Stomach smooth muscle (tissue), 2 donors: ENCODE data around the gene ARF1.

ENCODE experiments used
- H3K27ac ChIP-seq: one replicate; pipeline ENCODE4 v1.7.0; 2013; ENCODE audit warnings: mild to moderate bottlenecking, low read length, inconsistent platforms
- H3K27me3 ChIP-seq, 2 donors: one replicate each; pipeline ENCODE4 v1.7.0; 2013; ENCODE audit warnings: low read length in 2 of 2; ENCODE audit not compliant: insufficient read depth in 2 of 2, control insufficient read depth in 1 of 2
- H3K36me3 ChIP-seq, 2 donors: one replicate each; pipeline ENCODE4 v1.7.0; 2013; ENCODE audit warnings: low read length in 2 of 2; ENCODE audit not compliant: control insufficient read depth in 2 of 2, insufficient read depth in 2 of 2
- H3K4me1 ChIP-seq: one replicate; pipeline ENCODE4 v1.7.0; 2013; ENCODE audit warnings: low read length; ENCODE audit not compliant: control insufficient read depth, insufficient read depth
- H3K4me3 ChIP-seq, 2 donors: one replicate each; pipeline ENCODE4 v1.7.0; 2013; ENCODE audit warnings: low read length in 2 of 2
- H3K9ac ChIP-seq, 2 donors: one replicate each; pipeline ENCODE4 v1.7.0; 2013; ENCODE audit warnings: low read length in 2 of 2, mild to moderate bottlenecking in 1 of 2
- H3K9me3 ChIP-seq, 2 donors: one replicate each; pipeline ENCODE4 v1.7.0; 2013; ENCODE audit warnings: low read length in 2 of 2; ENCODE audit not compliant: control insufficient read depth in 2 of 2
- donor health status: healthy.
- donor health status: Pancreatic carcinoma.

ARF1 gene

DNA sequence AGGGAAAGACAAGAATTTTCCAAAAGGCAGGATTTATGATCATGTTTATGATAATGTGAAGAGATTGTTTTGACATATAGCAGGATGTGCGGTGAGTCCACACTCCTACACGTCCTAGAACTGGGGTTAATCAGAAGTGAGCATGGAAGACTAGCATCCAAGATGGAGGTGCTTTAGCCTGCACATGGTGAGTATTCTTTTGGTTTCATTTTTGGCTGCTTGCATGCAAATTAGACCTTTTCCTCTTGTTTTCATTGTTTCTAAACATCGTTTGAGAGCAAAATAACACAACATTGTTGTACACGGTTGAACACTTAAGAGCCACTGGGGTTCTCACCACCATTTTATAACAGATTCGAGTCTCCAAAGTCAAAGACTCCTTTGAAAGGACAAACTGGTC is 42.7 kb downstream of the ARF1 start:
- Histone ChIP-seq H3K27me3 (peaks cover 2 to 4% of the 10 kb centered on the region in 2 donors), H3K9ac (no peak overlapping the region), H3K9me3 (no peaks in the 10 kb centered on the region), H3K36me3 (no peaks in the 10 kb centered on the region), H3K4me1 (no peaks in the 10 kb centered on the region), H3K4me3 (no peak overlapping the region), H3K27ac (no peak overlapping the region)

DNA sequence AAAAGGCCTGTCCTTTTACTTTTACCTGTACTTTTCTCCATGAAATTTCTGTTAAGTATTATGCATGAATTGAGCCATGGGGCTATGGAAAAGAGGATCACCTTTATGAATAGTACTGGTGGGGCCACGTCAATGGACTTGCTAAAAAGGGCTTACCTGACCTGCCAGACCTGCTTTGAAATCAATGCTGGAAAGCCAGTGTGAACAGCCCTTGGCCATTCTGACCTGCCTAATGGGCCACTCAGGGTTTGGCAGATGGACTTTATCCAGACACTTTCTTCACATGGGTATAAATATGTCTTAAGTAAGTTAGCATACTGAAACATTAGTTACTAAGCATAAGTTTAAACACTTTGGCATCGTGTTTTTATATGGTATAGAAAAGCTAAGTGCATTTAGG is 49.3 kb downstream of the ARF1 start:
- Histone ChIP-seq H3K27ac (no peak overlapping the region), H3K4me1 (no peaks in the 10 kb centered on the region), H3K27me3 (peaks cover 4 to 5% of the 10 kb centered on the region in 2 donors), H3K9ac (no peak overlapping the region), H3K36me3 (no peaks in the 10 kb centered on the region), H3K9me3 (no peaks in the 10 kb centered on the region), H3K4me3 (no peak overlapping the region)

DNA sequence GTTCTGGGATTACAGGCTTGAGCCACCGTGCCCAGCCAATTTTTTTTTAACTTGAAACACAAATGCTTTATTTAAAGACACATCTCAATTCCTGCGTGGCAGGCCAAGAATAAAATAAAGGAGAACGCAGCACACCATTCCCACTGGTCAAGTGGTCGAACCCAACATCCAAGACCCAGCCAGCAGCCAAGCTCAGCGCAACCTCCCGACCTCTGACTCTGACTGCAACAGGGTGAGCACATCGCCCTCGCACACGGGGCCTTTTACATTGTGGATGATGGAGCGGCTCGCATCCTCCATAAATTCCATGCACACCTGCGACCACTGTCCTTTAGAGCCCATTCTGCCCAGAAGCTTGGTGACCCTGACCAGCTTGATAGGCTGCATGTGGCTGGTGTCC is 52.1 kb downstream of the ARF1 start:
- Histone ChIP-seq H3K27me3 (peaks cover 0 to 3% of the 10 kb centered on the region in 2 donors), H3K27ac (no peak overlapping the region), H3K36me3 (no peaks in the 10 kb centered on the region), H3K4me3 (no peak overlapping the region), H3K9me3 (no peaks in the 10 kb centered on the region), H3K9ac (no peak overlapping the region), H3K4me1 (no peaks in the 10 kb centered on the region)

DNA sequence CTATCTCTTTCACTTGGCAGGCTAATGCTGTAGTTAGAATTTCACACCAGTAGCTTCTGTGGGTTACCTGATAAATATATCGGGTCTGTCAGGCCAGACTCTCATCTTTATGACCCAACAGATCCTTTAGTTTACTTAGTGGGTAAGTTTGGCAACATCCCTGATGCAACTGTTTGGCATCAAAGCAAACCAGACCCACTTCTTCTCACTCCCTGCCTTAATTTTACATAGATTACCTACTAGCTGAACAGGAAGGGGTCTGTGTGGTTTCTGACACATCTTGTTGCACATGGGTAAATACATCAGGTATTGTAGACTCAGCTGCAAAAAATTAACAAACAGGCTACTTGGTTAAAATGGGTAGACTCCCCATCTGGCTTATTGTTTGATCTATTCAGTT is 54.4 kb downstream of the ARF1 start:
- Histone ChIP-seq H3K4me3 (no peak overlapping the region), H3K27ac (no peak overlapping the region), H3K27me3 (peaks cover 0 to 2% of the 10 kb centered on the region in 2 donors)

DNA sequence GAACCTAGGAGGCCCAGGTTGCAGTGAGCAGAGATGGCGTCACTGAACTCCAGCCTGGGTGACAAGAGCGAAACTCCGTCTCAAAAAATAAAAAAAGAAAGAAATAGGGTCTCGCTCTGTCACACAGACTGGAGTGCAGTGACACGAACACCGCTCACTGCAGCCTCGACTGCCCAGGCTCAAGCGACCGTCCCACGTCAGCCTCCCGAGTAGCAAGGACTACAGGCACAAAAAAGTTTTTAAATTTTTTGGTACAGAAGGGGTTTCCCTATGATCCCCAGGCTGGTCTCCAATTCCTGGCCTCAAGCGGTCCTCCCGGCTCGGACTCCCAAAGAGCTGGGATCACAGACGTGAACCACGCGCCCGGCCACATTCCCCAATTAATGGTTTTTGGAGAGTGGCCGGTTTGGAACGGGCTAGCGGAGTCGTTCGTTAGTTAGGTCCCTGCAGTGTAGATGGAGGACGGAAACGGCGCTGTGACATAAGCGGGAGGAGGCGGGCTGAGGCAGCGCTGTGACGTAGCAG is 57.0 kb downstream of the ARF1 start:
- H3K4me1 ChIP-seq: peaks cover 36% of the 10 kb centered on the region
- peaks cover 0 to 2% of the 10 kb centered on the region in 2 donors for H3K36me3 ChIP-seq
- H3K9ac ChIP-seq: peak overlapping the region; percentile 76 to 84
- peaks cover 0 to 2% of the 10 kb centered on the region in 2 donors for H3K27me3 ChIP-seq
- H3K4me3 ChIP-seq: peak overlapping the region; percentile 76 to 95
- H3K27ac ChIP-seq: peak overlapping the region; percentile 93
- no peaks in the 10 kb centered on the region for H3K9me3 ChIP-seq

More for the DNA sequence above, 54.4 kb downstream of the ARF1 start:
- peaks cover 0 to 1% of the 10 kb centered on the region in 2 donors for H3K36me3 ChIP-seq
- H3K9me3 ChIP-seq: no peaks in the 10 kb centered on the region
- H3K9ac ChIP-seq: no peak overlapping the region
- peaks cover 16% of the 10 kb centered on the region for H3K4me1 ChIP-seq

DNA sequence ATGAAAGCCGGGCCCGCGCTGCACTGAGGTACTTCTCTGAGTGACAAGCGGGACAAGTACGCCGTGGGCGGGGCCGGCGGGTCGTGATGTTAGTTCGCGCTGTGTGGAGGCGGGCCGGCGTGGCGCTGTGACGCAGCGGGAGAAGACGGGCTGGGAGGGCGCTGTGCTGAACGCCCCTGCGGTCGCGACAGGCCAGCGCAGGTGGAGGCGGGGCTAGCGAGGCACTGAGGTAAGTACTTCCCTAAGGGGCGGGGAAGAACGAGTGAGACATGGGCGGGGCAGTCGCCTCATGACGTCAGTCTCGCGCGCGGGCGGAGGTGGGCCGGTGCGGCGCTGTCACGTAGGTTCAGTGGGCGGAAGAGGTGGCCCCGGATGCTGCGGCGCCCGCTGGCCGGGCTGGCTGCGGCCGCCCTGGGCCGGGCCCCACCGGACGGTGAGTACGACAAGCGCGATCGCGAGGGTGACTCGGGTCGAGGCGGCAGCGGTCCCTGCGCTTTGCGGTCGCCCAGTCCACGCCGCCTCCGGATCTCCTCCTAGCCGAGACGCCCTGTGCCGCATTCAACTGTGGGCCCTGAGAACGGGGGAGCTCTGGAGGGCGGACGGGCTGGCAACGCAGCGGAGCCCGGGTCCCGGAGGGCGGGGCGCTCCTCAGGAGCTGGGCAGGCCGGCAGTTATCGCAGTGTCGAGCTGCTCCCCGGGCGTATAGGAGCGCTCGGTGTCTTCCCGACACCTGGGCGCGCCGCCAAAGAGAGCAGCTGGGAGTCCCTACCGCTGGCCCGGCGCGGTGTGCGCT is 57.6 kb downstream of the ARF1 start, which contains the start of gene GUK1:
Gene GUK1 (plus strand): TSS at position 349 of the 793 bp plus-strand sequence. CDS start 24 bp downstream, at position 373.
- peaks cover 0 to 2% of the 10 kb centered on the region in 2 donors for H3K27me3 ChIP-seq
- H3K4me3 ChIP-seq: peak within 1 kb of the TSS; percentile 76 to 95
- peaks cover 0 to 2% of the 10 kb centered on the region in 2 donors for H3K36me3 ChIP-seq
- H3K9me3 ChIP-seq: no peaks in the 10 kb centered on the region
- peaks cover 36% of the 10 kb centered on the region for H3K4me1 ChIP-seq
- peak within 1 kb of the TSS; percentile 84 to 93 for H3K9ac ChIP-seq
- peak within 1 kb of the TSS; percentile 93 for H3K27ac ChIP-seq

DNA sequence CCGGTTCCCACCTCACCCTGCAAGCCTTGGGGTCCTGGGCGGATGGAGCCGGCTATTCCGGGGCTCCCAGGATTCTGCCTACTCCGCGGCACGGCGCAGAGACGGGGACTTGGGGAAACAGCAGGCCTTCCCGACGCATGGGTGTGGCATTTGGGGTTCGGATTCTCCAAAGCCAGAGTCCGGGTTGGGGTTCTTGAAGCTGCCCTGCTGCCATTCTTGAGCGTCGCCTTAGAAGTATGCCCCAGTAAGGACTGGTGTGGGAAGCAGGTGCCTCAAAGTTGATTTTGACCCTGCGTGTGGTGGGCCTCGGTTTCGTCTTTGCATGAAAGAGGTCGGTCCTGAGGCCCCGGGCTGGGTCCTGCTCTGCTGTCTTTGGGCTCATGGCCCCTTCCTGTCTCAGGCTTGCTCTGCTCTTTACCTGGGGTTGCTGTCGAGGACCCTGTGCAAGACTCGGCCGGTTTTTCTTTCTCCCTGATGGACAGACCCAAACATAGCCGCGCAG is 58.3 kb downstream of the ARF1 start:
- Histone ChIP-seq H3K9me3 (no peaks in the 10 kb centered on the region), H3K36me3 (peaks cover 0 to 6% of the 10 kb centered on the region in 2 donors), H3K27me3 (no peaks in the 10 kb centered on the region), H3K4me1 (peaks cover 36% of the 10 kb centered on the region), H3K4me3 (peak overlapping the region; percentile 76 to 95), H3K9ac (peak overlapping the region; percentile 84 to 93), H3K27ac (peak overlapping the region; percentile 93)

DNA sequence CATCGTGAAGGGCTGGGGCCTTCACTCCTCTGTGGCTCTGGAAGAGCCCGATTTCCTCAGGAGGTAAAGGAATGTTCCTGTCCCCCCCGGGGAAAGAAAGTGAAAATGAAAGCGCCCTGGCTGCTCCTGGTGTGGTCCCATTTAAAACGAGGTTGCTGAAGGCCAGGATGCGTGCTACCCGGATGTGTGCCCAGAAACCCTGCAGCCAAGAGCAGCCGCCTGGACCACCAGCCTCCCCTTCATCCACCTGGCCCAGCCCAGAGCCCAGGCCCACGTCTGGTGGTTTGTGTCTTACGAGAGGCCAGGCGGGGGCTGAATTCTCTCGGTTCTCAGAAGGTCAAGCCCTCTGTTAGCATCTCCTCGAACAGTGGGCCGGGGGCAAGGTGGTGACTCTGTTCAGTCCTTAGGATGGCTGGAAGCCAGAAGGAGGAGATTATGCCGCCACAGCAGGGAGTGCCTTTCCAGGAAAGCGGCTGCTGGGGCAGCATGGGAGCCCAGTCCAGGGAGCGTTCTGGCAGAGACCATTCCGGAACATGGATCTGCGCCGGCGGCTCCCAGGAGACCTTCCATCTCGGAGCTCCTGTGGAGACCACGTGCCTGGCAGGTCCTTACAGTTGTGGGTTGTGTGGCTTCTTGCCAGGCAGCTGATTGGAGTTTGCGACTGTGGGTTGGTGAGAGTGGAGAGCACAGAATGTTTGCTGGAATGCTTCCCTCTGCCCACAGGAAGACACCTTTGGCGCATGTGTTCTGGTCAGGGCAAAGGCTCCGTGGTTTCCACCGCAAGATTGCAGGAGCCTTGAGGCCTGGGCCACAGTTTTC is 58.9 kb downstream of the ARF1 start:
- H3K9ac ChIP-seq: peak overlapping the region; percentile 84 to 93
- no peaks in the 10 kb centered on the region for H3K9me3 ChIP-seq
- H3K4me1 ChIP-seq: peaks cover 36% of the 10 kb centered on the region
- H3K36me3 ChIP-seq: peaks cover 0 to 8% of the 10 kb centered on the region in 2 donors
- H3K27me3 ChIP-seq: no peaks in the 10 kb centered on the region
- H3K27ac ChIP-seq: peak overlapping the region; percentile 93
- peak overlapping the region; percentile 76 to 95 for H3K4me3 ChIP-seq

DNA sequence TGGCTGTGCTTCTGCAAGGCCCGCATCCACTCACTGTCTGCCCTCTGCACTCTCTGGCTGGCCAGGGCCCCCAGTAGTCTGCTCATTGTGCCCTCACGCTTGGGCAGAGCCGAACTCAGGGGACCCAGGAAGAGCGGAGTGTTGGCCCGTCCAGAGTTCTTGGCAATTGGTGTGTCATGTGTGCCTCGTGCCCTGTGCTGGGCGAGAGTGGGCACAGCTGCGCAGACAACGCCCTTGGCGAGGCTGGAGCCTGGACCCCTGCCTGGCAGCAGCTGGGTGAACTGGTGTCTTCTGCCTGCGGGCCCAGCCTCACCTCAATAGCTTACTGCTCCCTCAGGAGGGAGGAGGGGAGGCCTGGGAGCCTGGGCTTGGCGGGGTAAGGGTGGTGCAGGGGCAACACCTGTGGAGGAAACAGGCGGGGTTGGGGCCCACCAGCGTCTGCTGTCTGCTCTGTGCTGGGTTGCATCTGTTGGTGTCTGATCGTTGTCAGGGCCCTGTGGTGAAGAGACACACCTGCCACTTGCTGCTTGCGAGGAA is 59.7 kb downstream of the ARF1 start:
- Histone ChIP-seq H3K36me3 (peaks cover 0 to 12% of the 10 kb centered on the region in 2 donors), H3K27me3 (no peaks in the 10 kb centered on the region), H3K9ac (no peak overlapping the region), H3K27ac (peak overlapping the region; percentile 93), H3K4me3 (peak overlapping the region in 1 of 2 donors; percentile 95), H3K4me1 (peaks cover 36% of the 10 kb centered on the region), H3K9me3 (no peaks in the 10 kb centered on the region)

DNA sequence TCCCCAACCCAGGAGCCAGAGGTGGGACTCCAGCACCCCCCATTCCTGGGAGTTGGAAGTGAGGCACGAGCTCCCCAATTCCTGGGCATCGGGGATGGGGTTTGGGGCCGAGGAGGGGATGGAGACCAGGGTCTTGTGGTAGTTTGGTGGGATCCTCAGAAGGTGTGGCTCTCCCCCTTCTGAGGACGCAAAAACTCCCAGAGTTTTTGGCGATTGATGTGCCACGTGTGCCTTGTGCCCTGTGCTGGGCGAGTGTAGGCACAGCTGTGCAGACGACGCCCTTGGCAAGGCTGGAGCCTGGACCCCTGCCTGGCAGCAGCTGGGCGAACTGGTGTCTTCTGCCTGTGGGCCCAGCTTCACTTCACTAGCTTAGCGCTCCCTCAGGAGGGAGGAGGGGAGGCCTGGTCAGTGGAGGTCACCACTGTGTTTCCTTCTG is 60.2 kb downstream of the ARF1 start:
- peaks cover 0 to 14% of the 10 kb centered on the region in 2 donors for H3K36me3 ChIP-seq
- H3K4me3 ChIP-seq: no peak overlapping the region
- H3K9me3 ChIP-seq: no peaks in the 10 kb centered on the region
- H3K27me3 ChIP-seq: no peaks in the 10 kb centered on the region
- H3K27ac ChIP-seq: no peak overlapping the region
- no peak overlapping the region for H3K9ac ChIP-seq
- peaks cover 36% of the 10 kb centered on the region for H3K4me1 ChIP-seq
